H9 (cell line): ENCODE results near the gene NADSYN1. TPM values are rescaled to one million over a fixed set of nuclear protein-coding genes. Genes with fewer than 3 reads are reported as not detected.
A peak's percentile ranks its signal among the peaks of the same experiment; 100 is the strongest.

Experiments used
- DNase-seq: peaks from one replicate; pipeline ENCODE4 v3.0.0-alpha.2; 2017
- H2AFZ ChIP-seq: one replicate; pipeline ENCODE4 v1.6.1; 2013; ENCODE audit warnings: mild to moderate bottlenecking, low read length, control low read depth, moderate library complexity
- H2AK5ac ChIP-seq: 2 replicates; pipeline ENCODE4 v1.6.1; 2013; ENCODE audit warnings: low read length, control low read depth, mixed read lengths; ENCODE audit not compliant: insufficient read length
- H2BK120ac ChIP-seq: one replicate; pipeline ENCODE4 v1.6.1; 2013; ENCODE audit warnings: low read depth, mild to moderate bottlenecking, low read length, control low read depth, inconsistent platforms; ENCODE audit not compliant: poor library complexity, severe bottlenecking
- H2BK12ac ChIP-seq: 2 replicates; pipeline ENCODE4 v1.6.1; 2013; ENCODE audit warnings: low read length, control low read depth, mixed read lengths, low read depth; ENCODE audit not compliant: insufficient read length
- H2BK15ac ChIP-seq: 2 replicates; pipeline ENCODE4 v1.6.1; 2013; ENCODE audit warnings: low read depth, low read length, control low read depth
- H2BK20ac ChIP-seq: one replicate; pipeline ENCODE4 v1.6.1; 2013; ENCODE audit warnings: low read depth, mild to moderate bottlenecking, low read length, control low read depth, inconsistent platforms; ENCODE audit not compliant: poor library complexity, severe bottlenecking
- H2BK5ac ChIP-seq: 2 replicates; pipeline ENCODE4 v1.6.1; 2013; ENCODE audit warnings: low read length, control low read depth, mixed read lengths; ENCODE audit not compliant: insufficient read length
- H3K14ac ChIP-seq: 2 replicates; pipeline ENCODE4 v1.6.1; 2013; ENCODE audit warnings: low read length, control low read depth; ENCODE audit not compliant: insufficient read depth
- H3K18ac ChIP-seq: 2 replicates; pipeline ENCODE4 v1.6.1; 2013; ENCODE audit warnings: low read depth, mild to moderate bottlenecking, mixed read lengths, low read length, control low read depth; ENCODE audit not compliant: insufficient read length
- H3K23ac ChIP-seq: 2 replicates; pipeline ENCODE4 v1.6.1; 2013; ENCODE audit warnings: low read length, control low read depth, mixed read lengths, low read depth; ENCODE audit not compliant: insufficient read length
- H3K23me2 ChIP-seq: 2 replicates; pipeline ENCODE4 v1.6.1; 2013; ENCODE audit warnings: low read depth, mild to moderate bottlenecking, mixed read lengths, low read length, control low read depth; ENCODE audit not compliant: insufficient read length, poor library complexity, severe bottlenecking
- H3K27ac ChIP-seq: 2 replicates; pipeline ENCODE4 v1.5.1; 2013; ENCODE audit warnings: low read length, control low read depth, mixed read lengths, low read depth; ENCODE audit not compliant: insufficient read length
- H3K27me3 ChIP-seq: 2 replicates; pipeline ENCODE4 v1.6.1; 2013; ENCODE audit warnings: low read length, control low read depth, inconsistent platforms; ENCODE audit not compliant: insufficient read depth
- H3K4ac ChIP-seq: 2 replicates; pipeline ENCODE4 v1.6.1; 2013; ENCODE audit warnings: low read depth, mild to moderate bottlenecking, control low read depth, inconsistent platforms, low read length, moderate library complexity
- H3K4me1 ChIP-seq: 2 replicates; pipeline ENCODE4 v1.6.1; 2013; ENCODE audit warnings: low read length, control low read depth, inconsistent platforms; ENCODE audit not compliant: insufficient read depth
- H3K4me2 ChIP-seq: 2 replicates; pipeline ENCODE4 v1.6.1; 2013; ENCODE audit warnings: low read length, control low read depth, mixed read lengths; ENCODE audit not compliant: insufficient read length, insufficient read depth
- H3K56ac ChIP-seq: 2 replicates; pipeline ENCODE4 v1.6.1; 2013; ENCODE audit warnings: low read depth, mild to moderate bottlenecking, mixed read lengths, low read length, control low read depth; ENCODE audit not compliant: insufficient read length
- H3K79me1 ChIP-seq: 2 replicates; pipeline ENCODE4 v1.6.1; 2013; ENCODE audit warnings: low read depth, mild to moderate bottlenecking, moderate library complexity, low read length, control low read depth, inconsistent platforms; ENCODE audit not compliant: insufficient read depth, poor library complexity, severe bottlenecking
- H3K79me2 ChIP-seq: 2 replicates; pipeline ENCODE4 v1.6.1; 2013; ENCODE audit warnings: low read length, control low read depth, inconsistent platforms; ENCODE audit not compliant: insufficient read depth
- H3K9ac ChIP-seq: 2 replicates; pipeline ENCODE4 v1.6.1; 2013; ENCODE audit warnings: low read length, control low read depth, mixed read lengths; ENCODE audit not compliant: insufficient read length; ENCODE audit errors: extremely low read depth
- H3K9me3 ChIP-seq: one replicate; pipeline ENCODE4 v1.6.1; 2013; ENCODE audit warnings: low read depth, low read length, inconsistent platforms; ENCODE audit not compliant: control insufficient read depth
- H3T11ph ChIP-seq: one replicate; pipeline ENCODE4 v1.6.1; 2013; ENCODE audit warnings: mild to moderate bottlenecking, low read length, control low read depth, inconsistent platforms
- H4K20me1 ChIP-seq: one replicate; pipeline ENCODE4 v1.6.1; 2013; ENCODE audit not compliant: control insufficient read depth, insufficient read length, insufficient read depth
- H4K5ac ChIP-seq: 2 replicates; pipeline ENCODE4 v1.6.1; 2013; ENCODE audit warnings: low read depth, mild to moderate bottlenecking, mixed read lengths, low read length, control low read depth; ENCODE audit not compliant: insufficient read length
- H4K8ac ChIP-seq: replicated peaks from 2 replicates; pipeline ENCODE4 v1.6.1; 2013; ENCODE audit warnings: low read length, control low read depth, mixed read lengths, low read depth; ENCODE audit not compliant: insufficient read length
- H4K91ac ChIP-seq: 2 replicates; pipeline ENCODE4 v1.6.1; 2013; ENCODE audit warnings: low read depth, mild to moderate bottlenecking, moderate library complexity, mixed read lengths, low read length, control low read depth; ENCODE audit not compliant: insufficient read length
- H3K27ac Mint-ChIP-seq, 3 experiments: 2 replicates in 2 of 3; 3 replicates in 1 of 3; pipeline ENCODE4 v1.8.0; 2020 to 2021; ENCODE audit warnings: mixed read lengths in 3 of 3, mild to moderate bottlenecking in 1 of 3, moderate library complexity in 1 of 3
- H3K27me3 Mint-ChIP-seq: 2 replicates; pipeline ENCODE4 v1.8.0; 2021; ENCODE audit warnings: low read depth, mild to moderate bottlenecking, moderate library complexity, mixed read lengths
- H3K36me3 Mint-ChIP-seq, 3 experiments: 2 replicates in 2 of 3; 3 replicates in 1 of 3; pipeline ENCODE4 v1.8.0; 2020 to 2021; ENCODE audit warnings: low read depth in 3 of 3, mixed read lengths in 3 of 3; ENCODE audit not compliant: insufficient read depth in 1 of 3
- H3K4me1 Mint-ChIP-seq, 2 experiments: 2 replicates each; pipeline ENCODE4 v1.8.0; 2020; ENCODE audit warnings: mixed read lengths in 2 of 2
- H3K4me3 Mint-ChIP-seq, 2 experiments: 2 replicates in 1 of 2; 3 replicates in 1 of 2; pipeline ENCODE4 v1.8.0; 2020 to 2021; ENCODE audit warnings: mild to moderate bottlenecking in 2 of 2, mixed read lengths in 2 of 2, moderate library complexity in 1 of 2
- H3K9me3 Mint-ChIP-seq, 2 experiments: 2 replicates in 1 of 2; 3 replicates in 1 of 2; pipeline ENCODE4 v1.8.0; 2020; ENCODE audit warnings: mild to moderate bottlenecking in 2 of 2, mixed read lengths in 2 of 2, moderate library complexity in 1 of 2
- CTCF ChIP-seq: fragments of 200-600 bp; sonication (generic); conservative IDR thresholded peaks from 3 replicates; pipeline ENCODE4 v1.8.0; 2021; ENCODE audit warnings: antibody characterized with exemption, mild to moderate bottlenecking
- WGBS: extraction: QIAGEN DNeasy Blood & Tissue Kit; methylation state at CpG from one replicate; pipeline ENCODE4 v1.1.7; 2013; ENCODE audit warnings: missing lambda C conversion rate, low lambda C conversion rate, mixed read lengths; ENCODE audit not compliant: insufficient read length; ENCODE audit errors: extremely low coverage; 5-methylcytosine and 5-hydroxymethylcytosine counted together
- total RNA-seq: library from RNA; stranded (reverse); gene quantifications from 2 replicates; pipeline ENCODE4 v1.2.1, GENCODE V29; 2021

Gene NADSYN1
- total RNA-seq, 1 experiment from 2014 or later, result 44.2 TPM

GRCh38 chr11:71450507-71450906 is 2.5 kb upstream of the NADSYN1 start:
- H3K27ac Mint-ChIP-seq, result no peak overlapping the region
- H3K4me1 Mint-ChIP-seq, result peaks cover 48 to 56% of the 10 kb centered on the region in 2 experiments
- H3K79me1 ChIP-seq, result peaks cover 10% of the 10 kb centered on the region
- no peaks in the 10 kb centered on the region for H3K9me3 ChIP-seq
- no peaks in the 10 kb centered on the region for H3K27me3 Mint-ChIP-seq
- no peak for TF ChIP-seq CTCF
- no peak overlapping the region for H3K9ac ChIP-seq
- H4K8ac ChIP-seq, result no peak overlapping the region
- WGBS, result no CpG with 5 or more reads among the region's 2 CpGs
- no peak overlapping the region for H2BK12ac ChIP-seq
- H2BK15ac ChIP-seq, result no peak overlapping the region
- no peak for DNase-seq
- no peak overlapping the region for H3K56ac ChIP-seq
- H2BK5ac ChIP-seq, result no peak overlapping the region
- H2BK120ac ChIP-seq, result no peak overlapping the region
- H3K4me2 ChIP-seq, result no peak overlapping the region
- H3K18ac ChIP-seq, result no peak overlapping the region
- no peak overlapping the region for H3K14ac ChIP-seq
- no peak overlapping the region for H3T11ph ChIP-seq
- peaks cover 3 to 4% of the 10 kb centered on the region in 2 experiments; a peak in 2 of 5 replicates for H3K9me3 Mint-ChIP-seq
- H3K4me1 ChIP-seq, result peaks cover 4% of the 10 kb centered on the region; the same call in 1 of the 2 replicates
- no peak overlapping the region for H4K91ac ChIP-seq
- H3K4ac ChIP-seq, result no peak overlapping the region
- H2AFZ ChIP-seq, result no peak overlapping the region
- peak overlapping the region in 1 of 2 experiments; percentile 95; a peak in 2 of 5 replicates for H3K4me3 Mint-ChIP-seq
- H3K36me3 Mint-ChIP-seq, result peaks cover 16 to 31% (median 23%) of the 10 kb centered on the region in 3 experiments
- H3K79me2 ChIP-seq, result peaks cover 10% of the 10 kb centered on the region; the same call in 1 of the 2 replicates
- H3K23ac ChIP-seq, result no peak overlapping the region
- H3K27me3 ChIP-seq, result no peaks in the 10 kb centered on the region
- H4K20me1 ChIP-seq, result no peaks in the 10 kb centered on the region
- H4K5ac ChIP-seq, result no peak overlapping the region
- H2BK20ac ChIP-seq, result no peak overlapping the region
- H3K27ac ChIP-seq, result no peak overlapping the region
- H2AK5ac ChIP-seq, result no peak overlapping the region
- H3K23me2 ChIP-seq, result peaks cover 27% of the 10 kb centered on the region
